ENCODE measurements around the gene CNST.
A peak's percentile ranks its signal among the peaks of the same experiment; 100 is the strongest.
"Not testable (repeated sequence)": the region's sequence is repeated elsewhere in the genome, so short reads cannot be mapped to it uniquely, and the experiment has no call there.

CNST gene

DNA sequence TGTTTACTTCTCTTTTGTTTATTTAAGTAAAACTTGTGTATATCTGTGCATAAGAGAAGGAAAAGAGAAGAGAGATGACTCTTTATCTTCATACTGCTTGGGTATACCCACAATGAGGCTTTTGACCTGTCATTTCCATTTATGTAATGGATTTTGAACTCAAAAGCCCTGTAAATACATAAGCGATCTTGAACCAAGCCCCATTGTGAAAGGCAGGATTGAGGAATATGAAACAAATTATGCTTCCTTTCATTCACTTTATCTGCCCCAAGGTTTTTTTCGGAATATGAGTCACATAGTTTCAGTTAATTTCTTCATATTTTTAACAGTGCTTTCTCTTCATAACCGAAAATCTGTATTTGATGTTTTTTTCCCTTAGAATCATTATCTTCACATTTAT is 21.4 kb downstream of the CNST start:
- no peak for DNase-seq

GRCh38 chr1:246588159-246588721 is 22.0 kb downstream of the CNST start:
- DNase-seq: no peak

DNA sequence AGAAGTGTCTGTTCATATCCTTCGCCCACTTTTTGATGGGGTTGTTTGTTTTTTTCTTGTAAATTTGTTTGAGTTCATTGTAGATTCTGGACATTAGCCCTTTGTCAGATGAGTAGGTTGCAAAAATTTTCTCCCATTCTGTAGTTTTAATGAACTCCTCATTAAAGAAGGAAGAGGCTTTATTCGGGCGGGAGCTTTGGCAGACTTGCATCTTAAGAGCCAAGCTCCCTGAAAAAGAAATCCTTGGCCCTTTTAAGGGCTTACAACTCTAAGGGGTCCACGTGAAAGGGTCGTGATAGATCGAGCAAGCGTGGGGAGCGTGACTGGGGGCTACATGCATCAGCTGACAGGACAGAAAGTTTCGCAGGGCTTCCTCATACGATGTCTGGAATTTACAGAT is 23.7 kb downstream of the CNST start:
- not testable (repeated sequence) for DNase-seq

GRCh38 chr1:246591047-246591446 is 24.8 kb downstream of the CNST start:
- no peak for DNase-seq

GRCh38 chr1:246591504-246591903 is 25.2 kb downstream of the CNST start:
- no peak for DNase-seq

DNA sequence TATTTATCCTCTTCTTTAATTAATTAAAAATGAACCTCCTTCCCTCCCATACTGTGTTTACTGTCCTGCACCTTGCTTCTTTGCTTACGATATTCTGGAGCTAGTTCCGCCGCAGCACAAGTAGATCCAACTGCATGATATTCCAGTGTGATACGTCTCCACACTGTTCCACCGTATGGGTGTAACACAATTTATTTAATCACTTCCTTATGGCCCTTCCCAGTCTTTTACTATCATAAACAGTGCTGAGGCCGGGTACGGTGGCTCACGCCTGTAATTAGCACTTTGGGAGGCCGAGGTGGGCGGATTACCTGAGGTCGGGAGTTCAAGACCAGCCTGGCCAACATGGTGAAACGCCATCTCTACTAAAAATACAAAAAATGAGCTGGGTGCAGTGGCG is 25.7 kb downstream of the CNST start:
- no peak for DNase-seq

- no peak for DNase-seq
Measured at GRCh38 chr1:246592695-246593094, 26.4 kb downstream of the CNST start.

- DNase-seq: no peak
Measured at GRCh38 chr1:246595146-246595545, 28.9 kb downstream of the CNST start.

- DNase-seq: peak; percentile 39 to 75
Measured at GRCh38 chr1:246597340-246597739, 31.1 kb downstream of the CNST start.

GRCh38 chr1:246597971-246598370 is 31.7 kb downstream of the CNST start:
- DNase-seq: no peak

DNA sequence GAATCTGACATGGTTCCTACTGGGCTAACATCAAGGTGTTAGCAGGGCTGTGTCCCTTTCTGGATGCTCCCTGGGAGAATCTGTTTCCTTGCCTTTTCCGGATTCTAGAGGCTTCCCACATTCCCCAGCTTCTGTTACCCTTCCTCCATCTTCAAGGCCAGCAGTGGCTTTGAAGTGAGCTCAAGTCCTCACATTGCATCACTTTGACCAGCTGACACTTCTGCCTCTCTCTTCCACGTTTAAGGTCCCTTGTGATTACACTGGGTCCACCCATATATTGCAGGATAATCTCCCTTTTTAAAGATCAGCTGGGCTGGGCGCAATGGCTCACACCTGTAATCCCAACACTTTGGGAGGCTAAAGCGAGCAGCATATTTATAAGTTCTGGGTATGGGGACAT is 33.1 kb downstream of the CNST start:
- DNase-seq: no peak

GRCh38 chr1:246600579-246600978 is 34.3 kb downstream of the CNST start:
- no peak for DNase-seq

DNA sequence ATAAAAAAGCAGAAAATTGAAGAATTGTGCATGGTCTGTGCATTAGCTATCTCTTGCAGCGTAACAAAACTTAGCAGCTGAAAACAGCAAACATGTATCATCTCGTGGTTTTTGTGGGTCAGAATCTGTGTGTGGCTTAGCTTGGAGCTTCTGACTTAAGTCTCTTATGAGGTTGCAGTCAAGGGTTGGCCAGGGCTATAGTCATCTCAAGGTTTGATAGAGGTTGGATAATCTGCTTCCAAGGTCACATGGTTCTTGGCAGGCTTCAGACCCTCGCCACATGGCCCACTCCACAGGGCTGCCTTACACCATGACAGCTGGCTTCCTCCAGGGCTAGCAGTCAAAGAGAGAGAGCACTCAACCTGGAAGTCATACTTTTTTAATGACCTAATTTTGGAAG is 35.9 kb downstream of the CNST start:
- DNase-seq: no peak

DNA sequence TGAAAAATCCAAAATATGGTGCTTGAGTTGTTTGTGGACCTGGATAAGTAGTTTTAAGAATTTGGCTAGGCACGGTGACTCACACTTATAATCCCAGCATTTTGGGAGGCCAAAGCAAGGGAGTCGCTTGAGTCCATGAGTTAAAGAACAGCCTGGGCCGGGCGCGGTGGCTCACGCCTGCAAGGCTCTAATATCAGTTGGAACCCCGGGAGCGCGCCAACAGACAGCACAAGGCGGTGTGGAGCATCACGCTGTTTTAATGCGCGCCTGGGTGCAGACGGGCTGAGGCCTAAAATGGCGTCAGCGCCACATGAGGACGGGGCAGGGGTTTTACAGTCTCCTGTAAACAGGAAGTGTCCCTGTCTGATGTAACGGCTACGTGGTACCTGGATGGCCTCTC is 39.0 kb downstream of the CNST start:
- DNase-seq: not testable (repeated sequence)

DNA sequence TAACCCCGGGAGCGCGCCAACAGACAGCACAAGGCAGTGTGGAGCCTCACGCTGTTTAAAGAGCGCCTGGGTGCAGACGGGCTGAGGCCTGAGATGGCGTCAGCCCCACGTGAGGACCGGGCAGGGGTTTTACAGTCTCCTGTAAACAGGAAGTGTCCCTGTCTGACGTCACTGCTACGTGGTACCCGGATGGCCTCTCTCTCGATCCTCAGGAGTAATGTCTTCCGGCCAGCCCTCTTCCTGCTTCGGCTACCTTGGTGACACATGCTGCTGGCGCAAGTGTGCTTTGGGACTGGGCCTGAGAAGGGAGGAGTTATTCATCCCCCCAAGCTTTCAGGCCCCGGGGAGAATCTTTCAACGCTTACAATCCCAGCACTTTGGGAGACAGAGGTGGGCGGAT is 41.2 kb downstream of the CNST start:
- no peak for DNase-seq

DNA sequence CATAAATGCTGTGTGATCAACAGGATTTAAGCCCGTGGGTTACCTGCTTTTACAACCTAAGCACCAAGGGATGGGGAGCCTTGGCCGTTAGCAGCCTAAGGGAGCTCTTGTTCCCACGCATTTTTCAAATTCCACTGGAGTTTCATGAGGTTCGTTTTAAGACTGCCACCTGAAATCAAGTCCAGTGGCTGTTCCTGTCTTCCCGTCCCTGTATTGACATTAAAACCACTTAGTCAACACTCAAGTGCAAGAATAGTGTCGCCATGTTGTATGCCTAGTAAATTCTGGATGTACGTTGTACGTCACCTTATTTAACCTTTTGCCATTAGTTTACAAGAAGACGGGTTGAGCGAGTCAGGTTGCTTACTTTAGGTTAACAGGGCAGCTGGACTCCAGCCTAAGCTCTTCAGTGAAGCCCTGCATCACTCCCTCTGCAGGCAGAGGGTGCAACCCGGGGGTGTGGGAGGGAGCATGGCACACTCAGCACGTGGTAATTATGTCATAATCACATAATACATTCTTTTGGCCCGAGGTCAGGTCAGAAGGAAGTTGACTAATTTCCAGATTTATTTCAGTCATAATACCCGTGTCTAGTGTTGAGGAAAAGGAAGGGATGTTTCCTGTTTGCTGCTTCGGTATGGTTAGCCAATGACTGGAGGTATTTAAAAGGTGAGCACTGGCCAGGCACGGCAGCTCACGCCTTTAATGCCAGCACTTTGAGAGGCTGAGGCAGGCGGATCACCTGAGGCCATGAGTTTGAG is 42.5 kb downstream of the CNST start:
- DNase-seq: no peak

- no peak for DNase-seq
Measured at GRCh38 chr1:246609632-246610031, 43.4 kb downstream of the CNST start.

DNA sequence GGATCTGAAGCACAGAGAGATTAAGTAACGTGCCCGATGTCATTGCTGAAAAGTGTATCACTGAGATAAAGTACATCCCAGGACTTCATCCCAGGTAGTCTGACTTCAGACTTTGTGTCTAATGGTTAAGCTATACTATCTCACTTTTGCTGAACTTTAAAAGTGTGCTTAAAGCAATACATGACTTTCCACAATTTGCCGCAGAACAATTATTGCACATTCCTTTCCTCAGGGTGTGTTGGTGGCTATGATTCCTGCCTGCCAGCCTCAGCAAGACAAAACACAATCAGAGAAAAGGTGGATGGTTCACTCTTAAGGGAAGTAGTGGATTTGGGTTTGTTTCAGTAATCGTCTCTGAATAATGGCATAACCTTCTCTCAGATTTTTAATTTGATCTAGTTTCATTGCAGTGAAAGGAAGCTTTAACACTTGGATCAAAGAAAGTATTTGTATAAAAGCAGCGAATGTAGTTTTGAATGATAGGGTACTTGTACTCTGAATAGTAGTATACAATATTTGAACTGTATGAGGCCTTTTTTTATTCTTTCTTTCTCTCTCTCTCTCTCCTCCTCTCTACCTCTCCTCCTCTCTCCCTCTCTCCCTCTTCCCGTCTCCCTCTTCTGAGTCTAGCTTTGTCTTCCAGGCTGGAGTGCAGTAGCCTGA is 47.0 kb downstream of the CNST start:
- DNase-seq: no peak

GRCh38 chr1:246617156-246617555 is 50.9 kb downstream of the CNST start:
- no peak for DNase-seq

GRCh38 chr1:246617768-246618167 is 51.5 kb downstream of the CNST start:
- DNase-seq: no peak

- no peak for DNase-seq
Measured at GRCh38 chr1:246618240-246618808, 52.1 kb downstream of the CNST start.

DNA sequence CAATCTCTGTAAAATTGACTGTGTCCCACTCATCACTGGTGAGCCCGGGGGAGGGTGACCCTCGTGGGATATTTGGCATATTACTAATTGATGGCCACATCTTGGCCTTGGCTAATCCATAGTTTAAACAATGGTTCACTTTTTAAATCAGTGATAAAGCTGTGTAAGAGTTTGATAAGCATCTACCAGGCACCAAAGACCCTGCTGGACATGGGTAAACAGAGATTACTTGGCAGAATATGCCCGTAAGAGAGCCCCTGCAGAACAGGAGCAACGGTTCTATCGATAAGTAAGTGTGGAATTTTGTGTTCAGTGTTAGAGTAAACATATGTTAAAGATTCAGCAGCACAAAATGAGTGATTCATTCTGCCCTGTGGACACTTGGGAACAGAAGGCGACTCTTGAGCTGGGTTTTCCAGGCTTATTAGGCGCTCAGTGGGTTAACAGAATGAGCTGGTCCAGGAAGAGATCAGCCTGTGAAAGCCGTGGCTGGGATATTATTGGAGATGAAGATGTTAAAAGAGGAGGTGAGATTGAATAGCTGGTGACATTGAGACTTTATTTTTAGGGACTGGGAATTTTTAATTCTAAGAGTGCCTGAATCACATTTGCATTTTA is 55.9 kb downstream of the CNST start:
- DNase-seq: no peak

GRCh38 chr1:246624091-246624490 is 57.8 kb downstream of the CNST start:
- no peak for DNase-seq

DNA sequence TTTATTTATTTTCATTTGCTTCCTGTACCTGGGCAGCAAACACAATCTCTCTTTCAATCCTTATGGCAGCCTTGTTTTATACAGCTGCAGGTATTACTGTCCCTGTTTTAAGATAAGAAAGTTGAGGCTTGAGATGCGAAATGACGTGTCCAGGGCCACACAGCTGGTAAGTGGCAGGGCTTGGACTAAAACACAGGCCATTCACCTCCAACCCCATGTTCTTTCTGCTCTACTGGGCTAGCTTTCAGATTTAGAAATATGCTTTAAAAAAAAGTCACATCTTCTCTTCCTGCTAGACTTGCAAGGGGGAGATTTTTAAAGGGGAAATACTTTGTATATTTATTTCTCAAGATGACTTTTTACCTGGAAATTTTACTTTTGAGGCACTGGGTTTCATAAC is 62.8 kb downstream of the CNST start:
- no peak for DNase-seq
